Non-pigmented ciliary epithelial cell (primary cell): ENCODE results near the gene DNAJB14.

Experiments
- DNase-seq: peaks from one replicate; pipeline ENCODE4 v3.0.0-alpha.2; 2010; ENCODE audit warnings: low read depth

The DNAJB14 gene

DNA sequence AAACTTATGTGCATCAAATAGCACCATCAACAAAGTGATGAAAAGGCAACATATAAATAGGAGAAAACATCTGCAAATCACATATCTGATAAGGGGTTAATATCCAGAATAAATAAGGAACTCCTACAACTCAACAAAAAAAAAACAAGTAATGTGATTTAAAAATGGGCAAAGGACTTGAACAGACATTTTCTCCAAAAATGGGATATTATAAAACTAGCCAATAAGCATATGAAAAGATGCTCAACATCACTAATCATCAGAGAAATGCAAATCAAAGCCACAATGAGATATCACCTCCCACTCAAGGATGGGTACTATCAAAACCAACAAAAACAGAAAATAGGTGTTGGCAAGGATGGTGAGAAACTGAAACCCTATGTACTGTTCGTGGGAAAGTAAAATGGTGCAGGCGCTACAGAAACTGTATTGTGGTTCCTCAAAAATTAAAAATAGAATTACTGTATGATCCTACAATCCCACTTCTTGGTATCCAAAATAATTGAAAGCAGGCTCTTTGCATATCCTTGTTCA lies 2.4 kb downstream of the DNAJB14 start:
- DNase-seq: no peak

GRCh38 chr4:99938243-99938753 lies 8.1 kb downstream of the DNAJB14 start:
- no peak for DNase-seq

DNA sequence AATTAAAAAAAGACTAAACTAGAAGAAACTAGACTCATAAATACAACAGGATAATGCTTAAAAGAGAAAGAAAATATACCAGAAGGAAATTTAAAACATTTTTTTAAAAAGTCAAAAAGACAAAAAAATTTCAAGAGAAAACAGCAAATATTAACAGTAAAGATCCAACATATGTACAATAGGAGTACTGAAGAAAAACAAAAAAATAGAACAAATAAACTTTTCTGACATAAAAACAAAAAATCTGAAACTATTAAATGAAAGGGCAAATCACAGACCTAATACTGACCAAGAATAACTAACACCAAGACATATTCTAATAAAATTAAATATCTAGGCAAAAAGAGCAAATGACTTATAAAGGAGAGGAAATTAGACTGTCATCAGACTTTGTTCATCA lies 11.5 kb downstream of the DNAJB14 start:
- DNase-seq: no peak

DNA sequence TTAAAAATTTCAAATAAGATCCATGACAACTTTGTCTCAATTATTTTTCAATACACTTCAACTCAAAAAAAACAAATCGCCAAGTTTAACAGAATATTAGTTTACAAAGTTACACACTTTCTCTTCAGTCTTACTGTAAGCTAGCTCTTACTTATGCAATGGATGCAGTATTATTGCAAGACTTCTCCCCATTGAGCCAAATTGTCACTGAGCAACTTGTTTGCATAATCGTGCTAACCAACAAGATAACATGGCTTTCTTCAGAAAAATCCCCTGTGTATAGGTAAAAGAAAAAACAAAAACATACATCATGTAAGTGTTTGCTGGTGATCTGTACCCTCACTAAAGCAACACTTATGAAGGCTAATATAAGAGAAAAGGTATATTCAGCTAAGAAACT lies 18.9 kb downstream of the DNAJB14 start:
- no peak for DNase-seq

DNA sequence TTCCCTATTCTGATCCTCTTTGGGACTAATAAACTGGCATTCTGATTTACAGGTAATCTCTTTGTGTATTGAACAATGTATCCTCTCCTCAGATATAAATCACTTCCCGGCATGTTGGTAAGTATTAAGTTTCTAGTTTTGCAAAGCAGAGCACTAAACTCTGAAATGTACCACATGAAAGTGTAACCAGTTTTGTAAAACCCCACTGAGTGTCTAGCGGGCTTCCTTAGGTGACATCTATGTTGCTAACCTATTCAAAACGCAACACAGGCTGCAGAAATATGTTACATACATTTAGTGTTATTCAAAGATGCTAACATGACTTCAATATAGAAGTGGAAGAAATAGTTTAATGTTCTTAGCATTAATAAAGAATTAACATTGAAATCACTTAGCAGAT lies 25.2 kb downstream of the DNAJB14 start:
- no peak for DNase-seq

- DNase-seq: no peak
Observed at GRCh38 chr4:99918656-99919055, 27.8 kb downstream of the DNAJB14 start.

DNA sequence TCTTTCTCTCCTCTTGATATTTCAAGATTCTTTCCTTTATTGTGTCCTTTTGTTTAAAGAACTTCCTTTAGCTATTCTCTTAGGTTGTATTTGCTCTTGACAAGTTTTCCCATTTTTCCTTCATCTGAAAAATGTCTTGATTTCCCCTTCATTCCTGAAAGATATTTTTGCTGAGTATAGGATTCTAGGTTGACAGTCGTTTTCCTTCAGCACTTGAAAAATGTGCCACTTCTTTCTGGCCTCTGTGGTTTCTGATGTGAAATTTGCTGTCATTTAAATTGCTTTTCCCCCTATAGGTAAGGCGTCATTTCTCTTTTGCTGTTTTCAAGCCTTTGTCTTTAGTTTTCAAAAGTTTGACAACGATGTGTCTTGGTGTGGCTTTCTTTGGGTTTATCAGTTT lies 28.8 kb downstream of the DNAJB14 start:
- DNase-seq: no peak

GRCh38 chr4:99915449-99915848 lies 31.0 kb downstream of the DNAJB14 start:
- peak; percentile 28 for DNase-seq

- no peak for DNase-seq
Observed at GRCh38 chr4:99894998-99895397, 51.4 kb downstream of the DNAJB14 start.

- peak; percentile 44 for DNase-seq
Observed at GRCh38 chr4:99894161-99894997, 52.0 kb downstream of the DNAJB14 start, which contains the start of gene LAMTOR3. Gene LAMTOR3, minus strand, starts transcription at chr4:99894427. Its CDS starts 464 bp downstream, at chr4:99893963.

GRCh38 chr4:99893839-99894160 lies 52.6 kb downstream of the DNAJB14 start:
- no peak for DNase-seq

DNA sequence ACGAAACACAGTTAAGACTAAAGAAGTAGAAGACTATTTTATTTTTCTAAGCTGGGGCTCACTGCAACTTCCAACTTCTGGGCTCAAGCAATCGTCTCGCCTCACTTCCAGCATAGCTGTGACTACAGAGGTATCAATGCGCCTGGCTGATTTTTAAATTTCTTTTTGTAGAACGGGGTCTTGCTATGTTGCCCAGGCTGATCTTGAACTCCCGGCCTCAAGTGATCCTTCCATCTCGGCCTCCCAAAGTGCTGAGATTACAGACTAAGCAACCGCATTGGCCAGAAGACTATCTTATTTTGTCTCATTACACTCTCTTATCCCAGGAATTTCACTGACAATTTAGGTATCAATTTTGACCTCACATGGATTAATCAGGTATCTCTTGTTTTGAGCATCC lies 53.4 kb downstream of the DNAJB14 start:
- DNase-seq: no peak

- no peak for DNase-seq
Observed at GRCh38 chr4:99891351-99891750, 55.1 kb downstream of the DNAJB14 start.

DNA sequence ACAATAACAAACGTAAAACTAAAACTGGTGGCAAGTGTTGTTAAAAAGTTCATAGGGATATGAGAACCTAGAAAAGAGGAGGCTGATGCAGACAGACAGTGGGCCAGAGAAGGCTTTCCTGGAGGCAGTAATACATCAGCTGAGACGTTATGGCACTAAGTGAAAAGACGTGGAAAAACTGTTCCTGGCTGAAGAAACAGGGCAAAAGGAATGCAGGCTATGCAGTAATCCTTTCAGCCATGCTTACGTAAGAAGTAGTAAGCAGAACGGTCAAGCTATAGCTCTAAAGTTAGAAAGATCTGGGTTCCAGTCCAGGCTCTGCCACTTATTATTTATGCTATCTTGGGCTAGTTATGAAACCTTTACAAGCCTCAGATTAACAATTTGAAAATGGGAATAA lies 58.6 kb downstream of the DNAJB14 start:
- DNase-seq: no peak

DNA sequence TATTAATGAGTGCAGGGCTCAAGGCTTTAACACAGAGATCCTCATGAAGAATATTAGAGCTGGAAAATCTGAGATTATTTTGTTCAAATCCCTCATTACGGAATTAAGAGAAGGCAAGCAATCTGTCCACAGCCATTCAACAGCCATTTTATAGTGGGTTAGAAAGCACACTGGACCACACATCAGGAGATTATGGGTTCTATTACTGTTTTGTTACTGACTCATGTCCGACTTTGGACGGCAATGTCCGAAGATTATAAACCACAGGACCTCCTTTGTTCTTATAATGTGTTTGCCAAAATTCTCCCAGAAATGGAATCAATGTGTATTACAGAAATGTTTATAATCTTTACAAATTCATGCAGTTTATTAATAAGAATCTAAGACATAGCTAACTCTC lies 60.3 kb downstream of the DNAJB14 start:
- peak; percentile 32 for DNase-seq

DNA sequence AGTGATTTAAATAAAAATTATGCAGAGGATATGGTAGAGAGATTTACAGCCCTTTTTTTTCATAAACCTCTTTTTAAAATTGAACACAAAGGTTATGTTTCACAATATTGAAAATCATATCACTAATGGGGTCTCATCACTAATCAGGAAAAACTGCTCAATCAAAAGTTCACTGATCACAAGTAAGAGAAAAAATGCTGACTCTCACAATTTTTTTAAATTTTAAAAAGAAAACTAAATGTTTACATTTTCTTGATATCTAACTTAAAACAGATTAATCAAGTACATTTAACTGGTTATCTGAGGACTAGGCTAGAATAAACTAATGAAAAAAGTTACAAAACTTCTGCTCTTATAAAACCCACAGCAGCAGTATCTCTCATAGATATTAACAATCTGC lies 60.7 kb downstream of the DNAJB14 start:
- no peak for DNase-seq

- DNase-seq: no peak
Observed at GRCh38 chr4:99885063-99885664, 61.3 kb downstream of the DNAJB14 start.

DNA sequence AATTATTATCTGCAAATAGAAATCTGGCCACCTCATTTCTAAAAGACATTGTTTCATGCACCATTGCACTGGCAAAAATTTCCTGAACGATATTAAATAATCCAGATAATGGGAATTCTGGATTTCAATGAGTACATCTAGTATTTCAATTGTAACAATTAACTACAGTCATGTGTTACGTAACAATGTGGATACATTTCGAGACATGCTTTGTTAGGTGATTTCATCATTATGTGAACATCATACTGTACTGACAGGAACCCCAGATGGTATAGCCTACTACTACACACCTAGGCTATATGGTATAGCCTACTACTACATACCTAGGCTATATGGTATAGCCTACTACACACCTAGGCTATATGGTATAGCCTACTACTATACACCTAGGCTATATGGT lies 67.0 kb downstream of the DNAJB14 start:
- no peak for DNase-seq

DNA sequence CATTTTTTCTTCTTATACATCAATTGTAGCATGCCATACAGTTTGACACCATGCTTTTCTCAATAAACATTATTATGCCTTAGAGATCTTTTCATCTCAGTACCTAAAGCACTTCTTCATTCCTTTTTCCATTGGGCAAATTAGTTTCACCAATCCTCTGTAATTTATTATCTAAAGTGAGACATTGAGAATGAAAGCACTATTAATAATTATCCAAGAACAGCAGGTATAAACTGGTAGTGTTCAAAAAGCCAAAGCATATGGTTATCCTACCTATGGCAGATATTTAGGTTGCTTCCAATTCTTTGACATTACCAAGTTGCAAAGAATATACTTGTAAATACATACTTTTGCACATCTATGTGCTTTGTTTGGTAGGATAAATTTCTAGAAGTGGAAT lies 67.8 kb downstream of the DNAJB14 start:
- no peak for DNase-seq

DNA sequence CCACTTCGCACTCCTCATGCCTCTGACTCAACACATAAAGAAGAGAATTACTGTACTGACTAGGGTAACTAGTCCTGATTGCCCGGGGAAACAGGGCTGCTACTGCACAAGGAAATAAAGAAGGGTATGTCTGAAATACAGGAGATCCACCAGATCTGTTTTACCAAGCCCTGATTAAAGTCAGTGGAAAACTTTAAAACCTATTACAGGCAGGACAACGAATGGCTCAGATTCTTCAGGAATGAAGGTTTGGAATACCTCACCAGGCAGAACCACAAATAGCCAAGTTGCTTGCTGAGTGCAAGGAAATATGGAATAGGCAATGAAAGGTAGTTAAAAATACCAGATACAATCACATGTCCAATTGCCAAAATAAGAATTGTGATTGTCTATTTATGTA lies 69.5 kb downstream of the DNAJB14 start:
- DNase-seq: no peak

DNA sequence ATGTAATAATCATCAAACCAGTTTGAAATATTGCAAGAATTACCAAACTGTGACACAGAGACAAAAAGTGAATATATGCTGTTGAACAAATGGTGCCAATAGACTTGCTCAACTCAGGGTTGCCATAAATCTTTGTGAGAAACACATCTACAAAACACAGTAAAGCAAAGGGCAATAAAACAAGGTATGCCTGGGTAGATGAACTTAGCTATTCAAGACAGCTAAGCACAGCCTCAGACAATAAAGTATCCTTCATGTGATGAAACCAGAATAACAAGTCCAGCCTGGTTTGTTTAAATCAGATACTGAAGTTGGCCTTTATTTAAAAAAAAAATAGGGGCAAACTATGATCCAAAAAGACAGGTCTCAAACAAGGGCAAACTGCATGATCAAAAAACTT lies 71.3 kb downstream of the DNAJB14 start:
- no peak for DNase-seq

DNA sequence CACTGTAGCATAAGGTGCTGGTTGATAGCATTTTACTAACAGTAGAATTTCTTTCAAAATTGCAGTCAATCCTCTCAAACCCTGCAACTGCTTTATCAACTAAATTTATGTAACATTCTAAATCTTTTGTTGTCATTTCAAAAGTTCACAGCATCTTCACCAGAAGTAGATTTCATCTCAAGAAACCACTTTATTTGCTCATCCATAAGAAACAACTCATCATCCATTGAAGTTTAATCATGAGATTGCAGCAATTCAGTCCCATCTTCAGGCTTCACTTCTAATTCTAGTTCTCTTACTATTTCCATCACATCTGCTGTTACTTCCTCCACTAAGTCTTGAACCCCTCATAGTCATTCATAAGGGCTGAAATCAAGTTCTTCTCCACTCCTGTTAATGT lies 73.8 kb downstream of the DNAJB14 start:
- no peak for DNase-seq

- no peak for DNase-seq
Observed at GRCh38 chr4:99868126-99868596, 78.3 kb downstream of the DNAJB14 start.
